Activated T-cell treated with anti-CD3 and anti-CD28 coated beads for 24 hours (primary cell): ENCODE data around the gene CCDC116.
"Not testable (repeated sequence)": the region's sequence is repeated elsewhere in the genome, so short reads cannot be mapped to it uniquely, and the experiment has no call there.

Experiments
- DNase-seq: peaks from one replicate; pipeline ENCODE4 v3.0.0-alpha.2; 2020; ENCODE audit warnings: low read depth

CCDC116 gene, protein sequence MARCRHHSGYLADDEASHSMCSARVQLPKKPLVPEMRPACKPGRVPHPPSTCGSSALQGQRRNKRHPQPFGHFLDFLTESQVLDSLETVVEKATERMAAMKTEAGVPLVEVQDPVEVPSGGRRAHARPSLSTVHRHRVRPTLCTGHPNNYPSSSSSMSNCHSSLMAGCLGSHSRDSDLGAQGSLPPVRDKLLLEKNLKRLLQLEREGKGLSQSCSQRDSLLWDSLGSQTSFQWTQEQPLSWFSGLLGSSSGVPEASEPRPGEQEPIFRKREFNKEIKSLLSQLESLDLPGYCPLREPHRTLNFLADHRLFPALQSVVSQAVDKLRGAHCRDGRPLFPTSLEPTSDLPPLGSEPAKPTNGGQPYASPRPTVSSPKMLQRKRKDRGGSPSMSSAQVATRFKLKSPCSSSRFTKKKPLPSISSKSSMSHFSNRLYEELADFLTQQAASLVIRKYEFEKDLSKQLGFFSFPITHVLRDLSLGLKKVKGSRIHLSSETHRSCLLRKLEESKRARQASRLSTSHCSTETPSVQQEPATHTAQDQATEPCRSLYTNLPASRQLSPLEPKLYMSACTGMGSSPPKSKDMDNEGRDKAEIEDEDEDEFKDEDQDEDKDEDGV

DNA sequence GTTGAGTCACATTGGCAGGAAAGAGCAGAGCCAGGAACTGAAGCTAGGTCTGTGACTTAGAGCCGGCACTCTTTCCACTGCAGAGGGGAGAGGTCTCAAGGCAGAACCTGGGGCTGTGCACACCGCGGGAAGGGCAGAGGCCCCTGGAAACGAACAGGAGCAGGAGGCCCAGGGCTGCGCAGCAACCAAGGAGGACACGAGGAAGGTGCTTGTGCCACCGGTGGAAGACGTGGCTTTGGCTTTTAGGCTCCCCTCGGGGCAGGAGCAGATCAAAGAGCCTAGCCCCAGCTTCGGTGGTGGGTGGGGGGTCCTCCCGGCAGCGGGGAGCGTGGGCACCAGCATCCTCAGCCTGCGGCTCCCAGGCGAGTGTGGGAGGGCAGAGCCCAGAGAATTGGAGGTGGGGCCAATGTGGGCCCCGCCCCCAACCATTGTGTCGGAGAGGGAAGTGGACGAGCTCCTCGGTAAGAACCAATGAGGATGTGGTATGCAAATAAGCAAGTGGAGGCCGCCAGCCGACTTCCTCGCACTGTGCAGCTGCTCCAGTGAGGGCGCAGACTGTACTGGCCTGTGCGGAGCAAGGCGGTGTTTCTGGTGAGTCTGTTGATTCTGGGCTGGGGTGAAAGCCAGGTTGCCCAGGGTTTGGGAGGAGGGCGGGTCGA lies at the start of gene CCDC116:
TSS of gene CCDC116 (plus strand) at position 524 of the 659 bp plus-strand sequence. CDS start 422 bp downstream, outside the sequence.
- DNase-seq = peak; percentile 46

DNA sequence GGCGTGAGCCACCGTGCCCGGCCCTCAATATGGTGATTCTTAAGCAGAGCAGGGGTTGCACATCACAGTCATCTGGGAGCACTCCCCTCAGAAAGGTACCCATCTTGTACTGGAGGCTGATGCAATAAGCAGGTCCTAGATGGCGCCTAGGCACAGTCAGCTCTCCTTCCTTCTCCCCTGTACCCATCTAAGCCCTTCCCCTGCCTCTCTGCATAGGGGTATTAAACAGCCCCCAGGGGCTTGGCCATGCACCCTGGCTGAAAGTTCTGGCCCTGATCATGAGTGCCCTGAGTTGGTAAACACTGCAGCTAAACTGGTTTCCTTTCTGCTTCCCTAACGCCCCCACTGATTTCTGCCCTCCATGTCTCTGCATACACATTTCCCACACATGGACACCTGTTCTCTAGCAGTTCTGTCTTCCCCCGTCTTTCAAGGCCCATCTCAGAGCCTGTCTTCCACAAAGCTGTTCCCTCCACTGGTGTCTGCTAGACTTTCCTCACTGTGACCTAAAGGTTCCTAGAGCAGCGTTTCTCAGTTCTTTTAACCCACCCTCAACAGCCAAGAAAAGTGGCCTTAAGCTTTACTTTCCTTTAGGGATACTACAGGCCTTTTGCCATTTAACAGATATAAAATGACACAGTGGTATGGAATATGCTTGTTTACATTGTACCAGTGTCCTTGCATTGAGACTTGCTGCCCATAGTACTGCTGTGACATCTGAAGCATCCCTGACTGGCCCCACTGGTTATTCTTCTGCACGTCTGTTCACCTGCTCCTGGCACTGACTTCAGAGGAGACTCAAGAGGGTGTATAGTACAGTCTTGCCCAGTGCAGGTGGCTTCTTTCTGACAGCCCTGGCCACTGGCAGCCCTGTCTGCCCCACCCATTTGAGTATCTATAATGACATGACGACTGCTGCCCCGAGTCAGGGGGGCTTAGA lies 49.5 kb upstream of the CCDC116 start:
- no peak for DNase-seq

DNA sequence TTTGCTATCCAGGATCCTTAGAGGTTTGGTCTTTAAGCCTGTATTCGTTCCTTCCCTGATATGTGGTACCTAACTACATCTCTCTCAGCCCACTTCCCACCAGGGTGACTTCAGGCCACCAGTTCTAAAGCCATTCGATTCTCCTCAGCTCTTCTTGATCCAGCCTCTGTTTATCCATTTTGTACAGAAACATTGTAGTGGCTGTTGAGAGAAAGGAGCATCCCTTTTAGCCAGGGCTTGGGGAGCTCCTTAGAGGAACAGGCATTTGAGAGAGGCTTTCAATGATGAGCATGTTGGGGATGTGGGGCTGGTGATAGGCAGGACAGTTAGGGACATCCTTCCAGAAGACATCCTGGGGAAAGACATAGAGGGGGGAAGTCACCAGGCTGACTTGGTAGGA lies 47.2 kb upstream of the CCDC116 start:
- DNase-seq = no peak

DNA sequence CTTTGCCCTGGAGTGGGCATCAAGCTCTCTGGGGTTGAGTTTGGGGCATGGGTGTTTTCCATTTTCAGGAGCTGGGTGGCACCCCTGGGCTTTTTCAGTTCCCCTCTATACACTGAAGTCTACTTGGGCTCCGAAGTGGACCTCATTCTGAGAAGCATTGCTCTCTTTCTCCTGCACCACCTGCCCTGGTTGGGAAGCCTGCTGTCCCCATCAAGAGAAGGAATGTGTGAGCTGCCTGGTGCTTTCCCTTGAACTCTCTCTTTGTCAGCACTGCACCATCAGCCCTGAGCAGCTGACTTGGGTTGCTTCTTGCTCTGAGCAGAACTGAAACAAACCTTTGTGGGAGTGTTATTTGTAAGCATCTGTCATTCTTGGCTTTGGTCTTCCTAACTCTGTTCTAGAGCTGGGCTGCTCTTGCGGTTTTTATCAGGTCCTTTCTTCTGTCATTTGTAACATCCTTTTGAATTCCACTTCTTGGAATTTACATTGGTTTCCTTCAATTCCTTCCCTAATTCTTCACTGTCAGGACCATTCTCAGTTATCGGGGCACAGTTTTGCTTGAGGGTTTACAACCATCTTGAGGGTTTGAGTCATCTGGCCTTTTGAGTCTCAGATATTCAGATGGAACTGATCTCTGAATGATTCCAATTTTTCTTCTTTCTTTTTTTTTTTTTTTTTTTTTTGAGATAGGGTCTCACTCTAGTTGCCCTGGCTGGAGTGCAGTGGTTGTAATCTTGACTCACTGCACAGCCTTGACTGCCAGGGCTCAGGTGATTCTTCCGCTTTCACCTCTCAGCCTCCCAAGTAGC lies 44.6 kb upstream of the CCDC116 start:
- peak; percentile 44 for DNase-seq

DNA sequence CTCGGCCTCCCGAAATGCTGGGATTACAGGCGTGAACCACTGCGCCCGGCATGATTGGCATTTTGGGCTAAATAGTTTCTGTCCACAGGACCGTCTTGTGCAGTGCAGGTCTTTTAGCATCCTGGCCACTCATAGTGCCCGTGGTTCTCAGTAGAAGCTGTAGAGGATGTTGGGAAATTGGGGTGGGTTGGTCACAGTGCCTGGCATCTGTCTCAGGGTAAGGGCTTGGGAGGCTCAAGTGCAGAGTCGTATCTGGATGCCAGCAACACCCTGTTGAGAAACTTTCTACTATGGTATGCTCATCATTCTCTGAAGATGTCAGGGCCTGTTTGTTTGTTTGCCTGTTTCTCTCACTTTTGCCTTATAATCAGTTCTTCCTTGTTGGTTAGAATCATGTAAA lies 43.2 kb upstream of the CCDC116 start:
- DNase-seq = no peak

DNA sequence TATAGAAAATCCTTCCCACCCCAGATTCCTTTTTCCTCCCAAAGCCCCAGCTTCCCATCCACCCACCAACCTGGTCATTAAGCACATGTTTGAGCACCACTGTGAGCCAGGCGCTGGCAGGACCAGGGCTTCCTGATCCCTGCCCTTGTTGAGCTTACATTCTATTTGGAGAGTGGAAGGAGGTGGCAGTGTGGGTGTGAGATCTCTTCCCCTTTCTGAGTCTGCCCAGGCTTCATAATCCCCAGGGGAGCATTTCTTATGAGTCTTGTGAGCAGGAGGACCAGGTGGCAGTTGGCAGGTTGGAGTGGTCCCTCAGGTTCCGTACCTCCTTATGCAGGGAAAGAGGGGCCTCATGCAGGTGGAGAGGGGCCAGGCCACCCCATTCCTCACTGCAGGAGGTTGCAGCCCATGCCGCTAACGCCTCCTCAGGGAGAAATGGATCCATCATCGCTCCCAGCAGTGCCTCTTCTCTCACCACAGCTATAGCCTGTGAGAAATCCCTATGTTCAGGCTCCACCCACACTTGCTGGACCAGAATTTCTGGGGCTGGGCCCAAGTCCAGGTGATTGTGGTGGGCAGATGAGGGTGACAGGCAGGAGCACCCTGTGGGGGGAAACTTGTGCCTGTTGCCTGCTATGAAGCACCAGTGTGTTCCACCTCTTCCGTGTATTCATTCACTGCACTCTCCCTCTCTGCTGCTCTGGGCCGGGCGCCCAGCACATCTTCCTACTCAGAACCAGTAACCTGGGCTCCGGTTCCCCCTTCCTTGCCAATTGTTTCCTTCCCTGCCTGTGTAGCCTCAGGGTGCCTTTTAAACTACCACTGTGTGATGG lies 41.5 kb upstream of the CCDC116 start:
- DNase-seq = no peak

DNA sequence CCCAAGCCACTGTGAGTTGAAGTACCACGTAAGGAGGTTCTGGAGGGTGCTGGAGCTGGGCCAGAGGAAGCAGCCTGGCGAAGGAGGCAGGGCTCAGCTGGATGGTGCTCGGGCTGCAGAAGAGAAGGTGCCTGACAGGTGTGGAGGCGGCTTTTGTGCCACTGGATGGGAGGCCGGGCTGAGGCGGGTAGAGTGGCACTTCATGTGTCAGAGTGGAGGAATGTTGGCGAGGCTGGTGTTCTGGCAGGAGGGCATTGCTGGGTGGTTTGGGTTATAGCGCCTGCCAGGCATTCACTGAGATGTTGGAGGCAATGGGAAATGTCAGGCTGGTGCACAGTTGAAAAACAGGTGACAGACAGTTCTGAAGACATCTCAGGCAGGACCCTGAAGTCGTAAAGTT lies 40.9 kb upstream of the CCDC116 start:
- no peak for DNase-seq

DNA sequence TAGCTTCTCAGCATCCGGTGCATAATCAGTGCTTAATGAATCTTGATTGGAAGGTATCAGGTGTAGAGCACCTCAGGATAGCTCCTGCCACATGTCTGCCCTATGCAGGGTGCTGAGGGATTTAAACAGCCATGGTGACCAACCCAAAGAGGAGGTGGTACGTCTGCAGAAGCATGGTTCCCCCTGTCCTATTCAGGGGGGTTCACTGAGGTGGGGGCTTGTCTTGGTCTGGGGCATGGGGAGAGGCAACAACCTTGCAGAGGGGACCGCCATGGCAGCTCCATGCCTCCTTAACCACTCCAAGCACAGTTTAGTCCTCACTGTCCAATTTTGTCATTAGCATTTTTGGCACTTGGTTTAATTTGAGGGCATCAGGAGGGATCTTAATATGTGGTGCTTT lies 40.1 kb upstream of the CCDC116 start:
- DNase-seq = no peak

DNA sequence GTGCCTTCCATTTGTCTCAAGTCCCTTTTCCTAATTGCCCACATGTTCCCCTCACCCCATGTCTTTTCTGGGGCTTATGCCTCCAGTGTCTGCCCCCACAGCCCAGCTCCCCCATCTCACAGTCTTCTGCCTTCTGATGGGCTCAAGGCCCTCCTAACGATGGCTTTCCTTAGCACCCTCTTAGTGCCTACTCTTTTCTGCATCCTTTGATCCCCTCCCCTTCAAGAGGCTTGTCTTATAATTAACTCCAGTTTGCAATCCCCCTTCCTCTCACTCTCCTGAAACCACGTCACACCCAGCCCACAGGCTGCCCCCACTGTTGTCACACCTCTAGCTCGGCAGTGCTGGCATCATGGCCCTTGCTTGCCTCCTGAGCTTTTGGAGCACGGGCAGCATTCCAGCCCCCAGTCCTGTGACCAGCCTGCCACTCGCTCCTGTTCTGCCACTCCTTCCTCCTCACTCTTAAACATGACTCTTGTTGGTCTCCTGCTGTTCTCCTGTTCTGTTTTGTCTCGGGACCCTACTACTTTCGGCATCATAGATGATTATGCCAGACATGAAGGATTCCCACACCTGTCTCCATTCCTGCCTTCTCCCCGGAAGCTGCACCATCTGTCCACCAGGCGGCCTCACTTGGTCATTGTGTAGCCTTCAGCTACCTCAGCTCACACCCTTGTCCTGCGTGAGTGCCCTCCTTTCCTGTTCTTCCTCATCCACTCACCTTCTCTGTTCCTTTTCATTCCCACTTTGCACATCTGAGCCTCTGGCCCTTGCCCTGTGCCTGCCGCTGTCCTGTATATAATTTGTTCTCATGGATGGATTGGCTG lies 38.9 kb upstream of the CCDC116 start:
- no peak for DNase-seq

DNA sequence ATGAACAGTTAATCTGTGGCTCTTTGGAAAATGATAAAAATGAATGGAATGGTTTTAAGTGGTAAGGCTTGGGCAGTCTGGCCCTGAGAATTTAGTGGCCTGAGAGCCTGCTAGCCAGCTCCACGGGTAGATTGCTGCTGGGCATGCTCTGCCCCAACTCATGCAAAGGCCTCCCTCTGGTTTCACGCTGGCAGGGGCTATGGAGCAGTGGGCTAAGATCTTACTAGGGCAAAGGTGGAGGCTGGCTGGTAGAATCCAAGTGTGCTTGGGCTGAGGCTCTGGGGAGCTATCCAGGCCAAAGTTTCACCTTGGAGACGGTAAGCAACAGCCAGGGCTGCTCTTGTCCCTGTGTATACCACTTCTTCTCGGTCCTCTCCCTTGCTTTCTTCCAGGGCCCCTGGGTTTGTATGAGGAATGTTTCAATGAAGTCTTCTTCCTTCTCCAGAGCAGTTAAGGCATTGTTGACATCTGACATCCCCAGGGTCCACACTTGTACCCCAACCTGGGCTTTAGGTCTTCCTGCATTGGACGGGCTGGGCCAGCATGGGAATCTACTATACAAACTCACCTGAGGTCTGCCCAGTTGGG lies 37.6 kb upstream of the CCDC116 start:
- DNase-seq = no peak

DNA sequence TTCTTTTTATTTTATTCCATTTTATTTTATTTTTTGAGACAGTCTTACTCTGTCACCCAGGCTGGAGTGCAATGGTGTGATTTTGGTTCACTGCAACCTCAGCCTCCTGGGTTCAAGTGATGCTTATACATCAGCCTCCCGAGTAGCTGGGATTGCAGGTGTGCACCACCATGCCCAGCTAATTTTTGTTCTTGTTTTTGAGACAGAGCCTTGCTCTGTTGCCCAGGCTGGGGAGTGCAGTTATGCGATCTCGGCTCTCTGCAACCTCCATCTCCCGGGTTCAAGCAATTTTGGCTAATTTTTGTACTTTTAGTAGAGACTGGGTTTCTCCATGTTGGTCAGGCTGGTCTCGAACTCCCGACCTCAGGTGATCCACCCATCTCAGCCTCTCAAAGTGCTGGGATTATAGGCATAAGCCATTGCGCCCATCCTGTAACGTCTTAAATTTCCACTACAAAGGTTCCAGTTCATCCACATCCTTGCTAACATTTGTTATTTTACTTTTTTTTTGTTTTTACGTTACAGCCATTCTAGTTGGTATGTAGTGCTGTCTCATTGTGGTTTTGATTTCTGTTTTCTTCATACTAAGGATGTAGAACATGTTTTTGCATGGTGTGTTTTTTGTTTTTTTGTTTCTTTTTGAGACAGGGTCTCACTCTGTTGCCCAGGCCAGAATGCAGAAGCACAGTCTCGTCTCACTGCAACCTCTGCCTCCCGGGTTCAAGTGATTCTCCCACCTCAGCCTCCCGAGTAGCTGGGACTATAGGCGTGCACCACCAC lies 36.0 kb upstream of the CCDC116 start:
- DNase-seq = not testable (repeated sequence)

DNA sequence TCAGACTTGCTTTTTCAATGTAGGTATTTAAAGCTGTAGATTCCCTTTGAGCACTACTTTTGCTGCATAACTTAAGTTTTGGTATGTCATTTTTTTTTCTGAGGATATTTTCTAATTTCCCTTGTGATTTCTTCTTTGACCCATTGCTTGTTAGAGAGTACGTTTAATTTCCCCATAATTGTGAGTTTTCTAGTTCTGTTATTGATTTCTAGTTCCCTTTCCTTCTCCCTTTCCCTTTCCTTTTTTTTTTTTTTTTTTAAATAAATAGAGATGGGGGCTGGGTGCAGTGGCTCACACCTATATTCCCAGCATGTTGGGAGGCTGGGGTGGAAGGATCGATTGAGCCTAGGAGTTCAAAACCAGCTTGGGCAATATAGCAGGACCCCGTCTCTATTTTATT lies 34.3 kb upstream of the CCDC116 start:
- DNase-seq = no peak

DNA sequence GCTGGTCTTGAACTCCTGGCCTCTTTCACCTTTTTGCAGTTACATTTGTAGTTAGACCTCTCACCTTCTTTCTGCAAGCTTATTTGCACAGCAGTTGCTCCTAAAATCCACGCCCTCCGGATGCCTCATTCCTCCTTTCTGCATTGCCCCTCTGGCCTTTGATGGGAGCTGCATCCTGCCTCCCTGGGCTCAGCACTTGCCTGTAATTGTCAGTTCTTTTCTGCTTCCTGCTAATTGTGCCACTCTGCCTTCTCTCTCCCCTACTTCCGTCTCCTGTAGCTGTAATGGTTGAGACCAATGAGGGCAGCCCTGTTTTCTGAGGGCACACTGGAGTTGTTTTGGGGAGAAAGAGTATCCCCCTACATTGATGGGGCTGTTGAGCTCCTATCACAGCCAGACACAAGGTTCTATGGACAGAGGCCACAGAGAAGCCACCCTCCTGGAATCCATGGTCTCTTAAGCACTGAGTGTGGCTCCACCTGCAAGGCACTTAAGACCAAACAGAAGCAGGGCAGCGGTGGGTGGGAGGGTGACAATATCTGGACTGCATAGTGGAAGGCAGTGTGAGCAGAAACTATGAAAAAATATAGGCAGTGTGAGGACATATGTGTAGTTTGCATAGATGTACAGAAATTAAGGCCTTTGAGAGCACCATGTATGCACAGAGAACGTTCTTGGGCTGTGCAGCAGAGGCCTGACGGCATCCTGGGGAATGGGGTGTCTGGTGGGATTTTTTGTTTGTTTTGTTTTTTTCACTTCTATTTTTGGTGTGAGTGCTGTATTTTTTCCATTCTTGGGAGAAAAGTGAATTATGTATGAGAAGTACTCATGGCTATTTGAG lies 33.3 kb upstream of the CCDC116 start:
- DNase-seq = no peak

DNA sequence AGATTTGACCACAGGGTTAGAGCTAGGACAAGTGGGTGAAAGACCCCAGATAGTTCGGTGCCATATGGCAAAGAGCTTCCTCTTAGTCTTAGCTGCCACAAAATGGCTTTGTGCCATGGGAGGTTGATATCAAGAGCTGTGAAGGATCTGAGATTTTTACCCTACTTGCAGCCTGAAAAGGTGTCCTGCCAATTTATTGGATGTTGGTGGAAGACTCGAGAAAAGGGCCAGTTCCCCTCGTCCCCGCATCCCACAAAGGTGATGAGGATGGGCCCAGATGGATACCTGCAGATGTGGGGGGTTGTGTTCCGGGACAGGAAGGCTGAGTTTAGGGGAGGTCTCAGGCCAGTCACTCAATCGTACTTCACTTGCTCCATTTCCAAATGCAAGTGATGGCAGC lies 30.0 kb upstream of the CCDC116 start:
- DNase-seq = no peak

DNA sequence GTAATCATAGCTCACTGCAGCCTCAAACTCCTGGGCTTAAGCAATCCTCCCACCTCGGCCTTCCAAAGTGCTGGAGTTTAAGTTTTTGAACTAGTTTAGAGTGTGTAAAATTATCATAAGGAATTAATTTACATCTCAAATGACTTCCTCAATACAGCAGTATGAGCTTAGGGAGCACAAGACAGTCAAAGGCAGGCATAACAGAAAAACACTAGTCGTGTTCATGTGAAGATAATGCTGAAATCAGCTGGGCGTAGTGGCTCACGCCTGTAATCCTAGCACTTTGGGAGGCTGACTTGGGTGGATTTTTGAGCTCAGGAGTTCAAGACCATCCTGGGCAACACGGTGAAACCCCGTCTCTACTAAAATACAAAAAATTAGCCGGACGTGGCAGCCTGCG lies 28.6 kb upstream of the CCDC116 start:
- DNase-seq = no peak

DNA sequence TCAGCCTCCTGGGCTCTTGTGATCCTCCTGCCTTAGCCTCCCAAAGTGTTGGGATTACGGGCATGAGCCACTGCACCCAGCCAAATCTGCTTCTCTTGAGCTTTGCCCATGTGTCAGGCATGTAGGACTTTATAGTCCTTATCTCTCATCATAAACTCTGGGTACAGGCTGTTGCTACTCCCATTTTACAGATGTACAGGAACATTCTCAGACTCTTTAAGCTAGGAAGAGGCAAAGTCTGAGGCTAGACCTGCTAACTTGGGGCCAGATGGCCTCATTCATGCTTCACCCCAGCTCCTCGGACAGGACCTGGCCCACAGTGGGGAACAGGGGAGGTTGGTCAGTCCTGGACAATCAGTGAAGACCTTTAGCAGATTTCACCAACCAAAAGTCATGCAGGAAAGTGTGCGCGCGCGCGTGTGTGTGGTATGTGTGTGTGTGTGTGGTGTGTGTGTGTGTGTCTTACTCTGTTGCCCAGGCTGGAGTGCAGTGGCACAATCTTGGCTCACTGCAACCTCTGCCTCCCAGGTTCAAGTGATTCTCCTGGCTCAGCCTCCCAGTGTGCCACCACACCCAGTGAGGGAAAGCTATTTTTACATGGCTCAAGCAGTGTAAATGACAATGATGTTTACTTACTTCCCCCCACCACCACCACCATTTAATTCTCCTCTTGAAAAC lies 26.5 kb upstream of the CCDC116 start:
- DNase-seq = no peak

DNA sequence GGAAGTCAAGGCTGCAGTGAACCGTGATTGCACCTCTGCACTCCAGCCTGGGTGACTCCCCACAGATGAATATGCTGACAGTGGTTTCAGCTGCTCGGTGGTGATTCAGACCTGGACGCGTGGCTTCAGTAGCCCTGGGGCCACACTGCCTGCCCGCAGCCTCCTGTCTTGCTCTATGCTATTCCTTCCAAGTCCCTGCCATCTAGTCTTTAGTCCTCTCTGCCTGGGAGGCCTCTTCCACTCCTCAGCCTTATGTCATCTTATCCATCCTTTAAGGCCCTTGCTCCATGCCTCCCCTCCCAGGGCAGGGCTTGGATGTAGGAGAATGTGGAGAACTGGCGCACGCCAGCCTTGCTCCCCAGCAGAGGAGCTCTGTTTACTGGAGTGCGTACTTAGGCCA lies 25.8 kb upstream of the CCDC116 start:
- DNase-seq = no peak
